C4-2B (cell line): ENCODE measurements around the gene AMDHD2.

Experiments used
- H3K27ac ChIP-seq: fragments of 450-650 bp; 2 replicates; pipeline ENCODE4 v1.5.1; 2017
- CTCF ChIP-seq: fragments of 450-650 bp; conservative IDR thresholded peaks from 2 replicates; pipeline ENCODE4 v1.5.1; 2017; ENCODE audit warnings: mild to moderate bottlenecking
- ZFX ChIP-seq: fragments of 450-650 bp; IDR thresholded peaks from 2 replicates; pipeline ENCODE4 v1.6.1; 2017

AMDHD2 gene

GRCh38 chr16:2511996-2512734, 8.0 kb upstream of the AMDHD2 start:
- TF ChIP-seq CTCF (no peak), ZFX (no peak)
- H3K27ac ChIP-seq = peak overlapping the region; percentile 95

- H3K27ac ChIP-seq = peak overlapping the region; percentile 95
- TF ChIP-seq CTCF = no peak
- no peak for TF ChIP-seq ZFX
These were observed 7.3 kb upstream of the AMDHD2 start for GRCh38 chr16:2512735-2513404.

- peak within 1 kb of the TSS; percentile 95 for H3K27ac ChIP-seq
- 0 out of 2 replicates have a peak, but pooled peaks have one; percentile 19 for TF ChIP-seq ZFX
- TF ChIP-seq CTCF = no peak
These were observed 6.5 kb upstream of the AMDHD2 start, which contains the start of gene ATP6V0C for GRCh38 chr16:2513405-2514332. Gene ATP6V0C, plus strand, starts transcription at chr16:2513952. Its CDS starts 152 bp downstream, at chr16:2514104.

- peak overlapping the region; percentile 95 for H3K27ac ChIP-seq
- TF ChIP-seq ZFX (no peak), CTCF (no peak)
These were observed 5.6 kb upstream of the AMDHD2 start for GRCh38 chr16:2514333-2515179.

- TF ChIP-seq CTCF (no peak), ZFX (no peak)
- H3K27ac ChIP-seq = peak overlapping the region; percentile 95
These were observed 4.9 kb upstream of the AMDHD2 start for GRCh38 chr16:2515180-2515851.
